Stimulated activated CD8-positive, alpha-beta memory T cell treated with anti-CD3 and anti-CD28 coated beads, Interleukin-4, amount 100 ng/mL, for 4 hours (primary cell): ENCODE measurements around the gene SLC38A10.

ENCODE experiments used
- DNase-seq, 2 donors: peaks; one replicate each; pipeline ENCODE4 v3.0.0-alpha.2; 2020; ENCODE audit warnings: low read depth in 2 of 2, low spot score in 1 of 2

The SLC38A10 gene

GRCh38 chr17:81279278-81280275 lies 15.5 kb downstream of the SLC38A10 start:
- DNase-seq, result no peak

GRCh38 chr17:81278831-81279230 lies 16.3 kb downstream of the SLC38A10 start:
- DNase-seq, result no peak

GRCh38 chr17:81277946-81278693 lies 17.0 kb downstream of the SLC38A10 start:
- no peak for DNase-seq

GRCh38 chr17:81277421-81277820 lies 17.7 kb downstream of the SLC38A10 start:
- no peak for DNase-seq

GRCh38 chr17:81276781-81277180 lies 18.3 kb downstream of the SLC38A10 start:
- DNase-seq, result no peak

- no peak for DNase-seq
Measured at GRCh38 chr17:81274471-81274855, 20.6 kb downstream of the SLC38A10 start.

- DNase-seq, result no peak
Measured at GRCh38 chr17:81273698-81274470, 21.2 kb downstream of the SLC38A10 start.

GRCh38 chr17:81272616-81273015 lies 22.5 kb downstream of the SLC38A10 start:
- no peak for DNase-seq

- DNase-seq, result no peak
Measured at GRCh38 chr17:81271226-81271625, 23.9 kb downstream of the SLC38A10 start.

- no peak for DNase-seq
Measured at GRCh38 chr17:81270279-81270678, 24.8 kb downstream of the SLC38A10 start.

- DNase-seq, result no peak
Measured at GRCh38 chr17:81267390-81268067, 27.6 kb downstream of the SLC38A10 start.

- DNase-seq, result no peak
Measured at GRCh38 chr17:81265576-81265975, 29.5 kb downstream of the SLC38A10 start.

- no peak for DNase-seq
Measured at GRCh38 chr17:81264640-81265039, 30.5 kb downstream of the SLC38A10 start.

GRCh38 chr17:81263371-81264181 lies 31.5 kb downstream of the SLC38A10 start:
- no peak for DNase-seq

GRCh38 chr17:81261582-81262336 lies 33.3 kb downstream of the SLC38A10 start:
- no peak for DNase-seq

- DNase-seq, result no peak
Measured at GRCh38 chr17:81261096-81261495, 34.0 kb downstream of the SLC38A10 start.

GRCh38 chr17:81260641-81261040 lies 34.5 kb downstream of the SLC38A10 start:
- no peak for DNase-seq

GRCh38 chr17:81260171-81260570 lies 34.9 kb downstream of the SLC38A10 start:
- DNase-seq, result no peak

- no peak for DNase-seq
Measured at GRCh38 chr17:81259058-81259605, 36.0 kb downstream of the SLC38A10 start.
